Stimulated activated CD4-positive, alpha-beta T cell treated with anti-CD3 and anti-CD28 coated beads, TNF-alpha, amount 100 ng/mL, for 48 hours (primary cell): ENCODE data around the gene CD6.
A peak's percentile ranks its signal among the peaks of the same experiment; 100 is the strongest.

ENCODE experiments used
- DNase-seq, 3 donors: peaks; one replicate each; pipeline ENCODE4 v3.0.0-alpha.2; 2020; ENCODE audit warnings: low read depth in 3 of 3

Gene CD6

GRCh38 chr11:61028135-61028729 is 56.8 kb downstream of the CD6 start:
- peak in 2 of 3 donors; percentile 57 to 70 for DNase-seq

GRCh38 chr11:61032824-61033223 is 61.3 kb downstream of the CD6 start:
- DNase-seq, result no peak

DNA sequence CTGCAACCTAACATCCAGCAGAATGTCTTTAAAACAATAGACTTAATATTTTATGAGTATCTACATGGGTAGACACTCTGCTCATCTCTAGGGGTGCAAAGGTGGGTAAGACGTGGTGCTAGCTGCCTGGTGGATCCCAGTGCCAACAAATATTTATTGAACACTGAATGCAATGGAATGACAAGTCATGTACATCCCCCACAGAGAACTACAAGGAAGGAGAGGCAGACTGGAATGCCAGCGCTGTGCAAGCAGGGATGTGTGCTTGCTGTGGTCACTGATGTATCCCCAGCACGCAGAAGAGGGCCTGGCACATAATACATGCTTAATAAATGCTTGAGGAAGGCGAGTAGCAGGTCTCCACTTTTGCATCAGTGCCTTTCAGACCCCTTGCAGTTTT is 61.9 kb downstream of the CD6 start:
- DNase-seq, result no peak

- DNase-seq, result no peak
These were observed 62.6 kb downstream of the CD6 start for GRCh38 chr11:61034111-61034510.

GRCh38 chr11:61034704-61035525 is 63.4 kb downstream of the CD6 start:
- DNase-seq, result no peak

DNA sequence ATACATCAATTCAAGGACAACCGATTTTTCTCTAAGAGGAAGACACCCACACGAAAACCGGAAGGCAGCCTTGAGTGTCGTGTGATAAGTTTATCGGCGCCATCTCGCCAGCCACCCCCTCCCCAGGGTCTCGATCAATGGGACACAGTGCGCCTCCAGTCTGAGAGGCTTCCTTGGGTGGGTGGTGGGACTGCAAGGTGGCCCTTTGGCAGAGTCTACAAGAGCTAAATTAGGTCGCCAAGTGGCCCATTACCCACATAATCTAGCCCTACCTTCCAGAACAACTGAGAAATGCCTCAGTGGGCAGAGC is 64.0 kb downstream of the CD6 start:
- DNase-seq, result no peak

DNA sequence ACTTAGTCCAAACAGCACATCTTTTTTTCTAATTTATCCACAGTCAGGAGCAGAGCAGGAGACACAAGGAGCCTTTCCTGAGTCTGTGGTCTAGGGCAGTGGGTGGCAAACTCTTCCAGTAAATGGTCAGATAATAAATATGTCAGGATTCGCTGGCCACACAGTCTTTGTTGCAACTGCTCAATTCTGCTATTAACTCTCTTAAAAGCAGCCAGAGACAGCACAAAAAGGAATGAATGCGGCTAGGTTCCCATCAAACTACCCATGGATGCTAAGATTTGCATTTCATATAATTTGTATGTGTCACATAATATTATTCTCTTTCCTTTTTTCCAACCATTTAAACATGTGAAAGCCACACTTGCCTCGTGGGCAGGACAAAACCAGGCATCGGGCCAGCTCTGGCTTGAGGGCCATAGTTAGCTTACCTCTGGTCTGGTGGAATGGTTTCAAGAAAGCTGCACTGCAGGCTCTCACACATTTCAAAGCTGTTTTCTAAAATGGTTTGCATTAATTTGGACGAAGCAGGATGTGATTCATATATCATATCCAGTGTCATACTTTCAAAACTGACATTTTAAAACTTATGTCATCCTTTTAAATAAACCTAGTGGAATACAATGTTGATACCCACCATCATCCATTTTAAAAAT is 66.1 kb downstream of the CD6 start:
- DNase-seq, result no peak

- no peak for DNase-seq
These were observed 68.4 kb downstream of the CD6 start for GRCh38 chr11:61039916-61040315.

- peak; percentile 58 to 69 (median 66) for DNase-seq
These were observed 70.5 kb downstream of the CD6 start for GRCh38 chr11:61041755-61042518.

DNA sequence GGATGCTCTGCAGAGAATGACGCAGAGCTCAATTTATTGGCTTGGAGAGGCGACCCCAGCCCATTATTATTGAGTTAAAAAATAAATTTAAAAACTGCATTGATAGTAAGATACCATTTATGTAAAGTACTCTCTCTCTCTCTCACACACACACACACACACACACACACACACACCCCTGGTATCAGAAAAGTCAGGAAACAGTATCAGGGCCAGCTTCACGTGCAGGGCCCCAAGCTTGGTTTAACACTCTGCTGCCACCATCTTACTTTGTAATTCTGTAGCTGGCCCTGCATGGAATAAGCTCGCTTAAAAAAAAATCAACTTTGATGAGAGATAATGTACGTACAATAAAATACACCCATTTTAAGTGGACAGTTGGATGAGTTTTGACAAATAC is 71.1 kb downstream of the CD6 start:
- DNase-seq, result no peak

DNA sequence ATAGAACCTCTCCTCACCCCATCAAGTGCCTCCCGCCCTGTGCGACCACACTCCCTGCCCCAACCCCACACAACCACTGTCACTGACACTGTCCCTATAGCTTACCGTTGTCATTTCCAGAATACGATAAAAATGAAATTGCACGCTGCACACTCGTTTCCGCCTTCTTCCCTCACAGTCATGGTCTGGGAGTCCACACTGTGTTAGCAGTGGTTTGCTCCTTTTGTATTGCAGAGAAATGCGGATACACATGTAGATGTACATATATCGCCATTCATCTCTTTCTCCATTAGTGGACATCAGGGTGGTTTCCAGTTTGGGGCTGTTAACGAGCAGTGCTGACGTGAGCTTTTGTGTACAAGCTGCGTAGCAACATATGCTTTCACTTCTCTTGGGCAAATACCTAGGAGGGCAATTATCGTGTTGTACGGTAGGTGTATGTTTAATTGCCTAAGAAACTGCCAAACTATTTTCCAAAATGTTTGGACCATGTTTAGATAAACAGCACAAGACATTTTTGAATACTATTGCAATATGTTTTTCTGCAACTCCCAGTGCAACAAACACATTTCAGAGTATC is 71.6 kb downstream of the CD6 start:
- no peak for DNase-seq

GRCh38 chr11:61045271-61045670 is 73.8 kb downstream of the CD6 start:
- DNase-seq, result no peak

DNA sequence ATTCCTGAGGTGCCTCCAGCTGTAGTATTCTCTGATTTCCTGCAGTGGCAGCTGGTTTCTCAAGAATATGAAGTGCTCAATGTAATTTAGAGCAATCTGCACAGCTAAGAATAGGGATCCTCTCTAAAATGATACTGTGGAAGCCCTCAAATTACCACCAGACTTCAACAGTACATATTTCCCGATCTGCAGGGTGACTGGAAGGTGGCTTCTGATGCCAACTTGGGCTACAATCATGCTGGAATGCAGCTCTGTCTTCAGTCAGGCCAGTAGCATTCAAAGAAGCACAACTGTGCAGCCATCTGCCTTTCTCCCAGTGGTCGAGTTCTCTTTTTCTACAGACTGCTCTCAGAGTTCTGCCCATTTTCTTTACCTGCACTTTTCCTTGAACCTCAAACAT is 75.4 kb downstream of the CD6 start:
- DNase-seq, result no peak

GRCh38 chr11:61048368-61049062 is 77.0 kb downstream of the CD6 start:
- no peak for DNase-seq

DNA sequence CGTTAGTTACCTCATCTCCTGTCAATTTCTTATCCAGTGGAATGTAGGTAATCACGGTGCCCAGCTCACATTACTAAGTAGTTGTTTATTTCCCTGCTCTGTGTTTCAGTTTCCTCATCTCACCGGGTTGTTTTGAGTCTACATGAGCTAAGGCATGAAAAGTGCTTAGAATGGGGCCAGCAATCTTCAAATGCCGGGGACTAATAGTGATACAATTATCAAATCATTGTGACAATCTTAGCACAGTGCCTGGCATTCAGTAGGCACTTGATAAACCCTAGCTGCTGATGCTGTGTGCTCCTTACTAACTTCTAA is 77.5 kb downstream of the CD6 start:
- no peak for DNase-seq

DNA sequence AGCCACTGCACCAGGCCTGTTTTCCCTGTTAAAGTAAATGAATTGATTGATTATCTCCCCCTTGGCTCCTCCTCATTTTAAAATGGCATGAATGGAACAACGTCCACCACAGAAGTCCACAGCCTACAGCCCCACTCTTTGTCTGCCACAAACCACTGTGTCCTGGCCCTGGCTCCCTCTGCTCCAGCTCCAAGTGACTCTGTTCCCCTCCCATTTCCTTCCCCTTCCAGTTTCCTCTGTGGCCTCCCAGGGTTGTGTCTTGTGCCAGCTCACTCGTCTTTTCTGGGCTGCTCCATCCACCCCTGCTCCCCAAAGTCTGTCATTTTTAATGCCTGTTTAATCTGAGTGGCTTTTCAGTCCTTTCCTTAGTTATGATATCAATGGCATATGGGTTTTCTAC is 78.4 kb downstream of the CD6 start:
- DNase-seq, result no peak

DNA sequence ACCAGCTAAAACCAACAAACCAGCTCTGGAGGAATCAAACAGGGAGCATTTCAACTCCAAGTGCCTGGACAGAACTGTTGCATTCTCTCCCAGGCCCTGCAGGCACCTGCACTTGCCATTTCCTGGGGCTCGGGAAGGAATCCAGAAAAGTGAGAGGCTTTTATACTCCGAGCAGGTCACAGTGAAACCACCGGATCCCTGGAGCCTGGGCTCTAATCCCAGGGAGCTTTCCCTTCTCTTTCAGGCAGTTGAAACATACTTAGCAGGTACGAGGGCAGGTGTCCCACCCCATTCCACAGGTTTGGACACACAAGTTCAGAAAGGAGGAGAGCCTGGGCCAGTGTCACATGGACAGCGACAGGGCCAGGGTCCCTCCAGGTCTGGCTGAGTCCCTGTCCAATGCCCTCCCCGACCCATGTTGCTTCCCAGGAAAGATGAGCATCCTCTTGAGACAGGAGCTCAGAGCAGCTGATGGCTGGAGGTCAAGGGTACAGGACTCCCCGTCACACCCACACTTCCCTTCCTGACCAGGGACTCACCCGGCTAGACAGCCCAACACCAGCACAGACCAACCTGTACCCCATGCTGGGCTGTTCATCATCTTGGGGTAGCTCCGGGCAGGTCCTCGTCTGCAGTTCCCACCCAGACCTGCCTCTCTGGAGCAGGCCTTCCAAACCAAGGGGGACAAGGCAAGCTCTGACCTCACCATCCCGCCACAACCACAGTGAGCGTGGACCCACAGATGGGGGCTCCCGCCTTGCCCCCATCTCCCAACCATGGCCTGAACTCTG is 80.9 kb downstream of the CD6 start:
- no peak for DNase-seq

DNA sequence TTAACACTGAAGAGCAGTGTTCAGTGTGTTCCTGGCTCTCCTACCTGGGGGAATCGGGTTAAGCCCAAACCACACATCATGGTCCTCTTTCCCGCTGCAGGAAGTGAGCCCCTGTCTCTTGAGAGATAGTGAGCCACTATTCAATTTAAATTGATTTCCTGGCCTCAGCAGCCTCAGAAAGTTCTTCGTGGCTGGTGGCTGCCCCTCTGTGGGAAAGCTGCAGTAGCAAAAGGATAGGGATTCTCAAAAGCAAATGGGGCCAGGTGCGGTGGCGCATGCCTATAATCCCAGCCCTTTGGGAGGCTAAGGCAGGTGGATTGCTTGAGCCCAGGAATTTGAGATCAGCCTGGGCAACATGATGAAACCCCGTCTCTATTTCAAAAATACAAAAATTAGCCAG is 81.7 kb downstream of the CD6 start:
- no peak for DNase-seq

- no peak for DNase-seq
These were observed 83.0 kb downstream of the CD6 start for GRCh38 chr11:61054513-61054912.

DNA sequence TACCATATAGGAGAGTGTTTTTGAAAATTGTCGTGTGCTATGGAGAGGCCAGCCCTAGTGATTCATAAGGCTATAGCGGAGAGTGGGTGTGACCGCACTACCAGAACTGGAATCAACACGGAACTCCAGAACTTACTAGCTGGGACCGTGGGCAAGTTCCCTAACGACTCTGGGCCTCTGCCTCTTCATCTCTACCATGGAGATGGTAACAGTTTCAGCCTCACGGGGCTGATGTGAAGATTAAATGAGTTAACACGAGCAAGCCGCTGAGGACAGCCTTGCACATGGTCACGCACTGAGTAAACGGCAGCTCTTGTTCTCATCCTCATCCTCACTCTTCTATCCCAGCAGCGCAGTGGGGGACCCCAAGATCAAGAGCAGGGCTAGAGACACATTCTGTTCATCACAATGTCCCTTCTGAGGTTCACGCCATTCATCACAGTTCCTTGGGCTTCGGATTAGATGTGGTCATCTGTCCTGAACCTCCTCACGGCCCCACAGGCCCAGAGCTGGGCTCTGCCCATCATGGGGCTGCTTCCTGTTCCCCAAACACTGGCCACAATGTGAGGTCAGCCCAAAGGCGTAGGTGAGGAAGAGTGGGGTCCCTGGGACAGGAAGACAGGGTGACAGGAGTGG is 83.6 kb downstream of the CD6 start:
- DNase-seq, result peak; percentile 36 to 46 (median 43)
